ENCODE results near the gene LYG2. TPM values are rescaled to one million over a fixed set of nuclear protein-coding genes. Genes with fewer than 3 reads are reported as not detected.
"Not testable (repeated sequence)": the region's sequence is repeated elsewhere in the genome, so short reads cannot be mapped to it uniquely, and the experiment has no call there.

Gene LYG2
- total and polyA plus RNA-seq, 2 of the 4 experiments (the other 2 are of a cell fraction), result not detected

- H2BK20ac ChIP-seq (ENCODE audit: low read depth, low read length); H4K20me1 ChIP-seq (ENCODE audit: insufficient read depth, low read length); H4K91ac ChIP-seq (ENCODE audit: insufficient read depth, low read depth, low read length); H3K79me1 ChIP-seq (ENCODE audit: low read depth in 1 of 2, low read length in 2 of 2); H3K36me3 ChIP-seq (ENCODE audit: control insufficient read depth, insufficient read depth, low read length); H2BK120ac ChIP-seq (ENCODE audit: low read depth, low read length); H4K5ac ChIP-seq (ENCODE audit: low read depth, low read length); in situ Hi-C loops (cut with MboI; ENCODE audit: low sequenced_read_pairs); intact Hi-C loops (cut with micrococcal nuclease); H3K18ac ChIP-seq (ENCODE audit: low read depth, low read length); H3K14ac ChIP-seq (replicated peaks; ENCODE audit: low read depth, low read length); H3K4ac ChIP-seq (ENCODE audit: low read depth, low read length); H3K9me1 ChIP-seq (ENCODE audit: insufficient read depth, low read length); H2BK15ac ChIP-seq (ENCODE audit: low read depth, low read length); H3K23ac ChIP-seq (ENCODE audit: low read depth, low read length); H3K4me3 ChIP-seq (ENCODE audit: insufficient read depth, low read depth, low read length); H2AK9ac ChIP-seq (replicated peaks; ENCODE audit: low read depth, low read length, poor library complexity); H2AFZ ChIP-seq (replicated peaks; ENCODE audit: low read length, poor library complexity); H3K4me1 ChIP-seq (ENCODE audit: control insufficient read depth, insufficient read depth, low read length); H3K9ac ChIP-seq (ENCODE audit: low read depth, low read length); dilution Hi-C loops (cut with HindIII; ENCODE audit: low sequenced_read_pairs, unreplicated experiment); H3K56ac ChIP-seq (ENCODE audit: extremely low read depth, insufficient read depth, low read length); POLR2A ChIA-PET (ENCODE audit: unreplicated experiment); H2BK5ac ChIP-seq (ENCODE audit: low read depth, low read length, poor library complexity, severe bottlenecking); H4K8ac ChIP-seq (ENCODE audit: low read depth in 2 of 2, low read length in 2 of 2); H2AK5ac ChIP-seq (ENCODE audit: low read depth, low read length); H3K9me3 ChIP-seq (ENCODE audit: control insufficient read depth, insufficient read depth, low read length); DNase-seq; BruUV-seq (replicated peaks); H3K27me3 ChIP-seq (ENCODE audit: control insufficient read depth, insufficient read depth, low read length): not testable (repeated sequence)
- Histone ChIP-seq H3K27ac (ENCODE audit: insufficient read depth, low read length) (peak overlapping the region; percentile 39; the same call in 1 of the 2 replicates), H3K4me2 (ENCODE audit: low read depth, low read length) (peak overlapping the region; percentile 51; the same call in 1 of the 2 replicates)
- WGBS, 2 experiments (ENCODE audit: extremely low coverage in 2 of 2, insufficient read length in 1 of 2), result no CpG with 5 or more reads among the region's 5 CpGs
- peak; percentile 35 for ATAC-seq (ENCODE audit: low read depth)
- CTCF ChIA-PET, result interaction anchor here (1.0 kb wide), 1 partner anchor 17 kb away, joined by 3 read pairs; no protein-coding TSS in a partner anchor
Measured at GRCh38 chr2:99278195-99278765, 22.8 kb upstream of the LYG2 start.
